Naive thymus-derived CD4-positive, alpha-beta T cell (primary cell): ENCODE results near the gene KRTAP4-2. TPM values are rescaled to one million over a fixed set of nuclear protein-coding genes. Genes with fewer than 3 reads are reported as not detected.
"Not testable (repeated sequence)": the region's sequence is repeated elsewhere in the genome, so short reads cannot be mapped to it uniquely, and the experiment has no call there.

ENCODE experiments used
- ATAC-seq: fragments of 150-1000 bp; cut with Tn5 transposase; 2 replicates; pipeline ENCODE4 v1.10.0; 2021; ENCODE audit warnings: mild to moderate bottlenecking, moderate library complexity
- CTCF ChIA-PET: fragments of 350-600 bp; sonication (Branson Sonifier 250); formaldehyde crosslinking; loops from one replicate; lab custom pipeline; 2021; ENCODE audit warnings: antibody characterized with exemption; lab: Charles Lee
- POLR2A ChIA-PET: fragments of 350-600 bp; sonication (Branson Sonifier 250); formaldehyde crosslinking; loops from one replicate; lab custom pipeline; 2021; ENCODE audit warnings: antibody characterized with exemption, inconsistent platforms; lab: Charles Lee
- DNase-seq, 9 donors: peaks; one replicate each; pipeline versions ENCODE4 v3.0.0 to v3.0.0-alpha.2; 2020 to 2022; ENCODE audit warnings: mixed read lengths in 1 of 9
- H3K27ac ChIP-seq: one replicate; pipeline ENCODE4 v1.7.0; 2013; ENCODE audit warnings: mild to moderate bottlenecking, low read depth, low read length, moderate library complexity
- H3K27me3 ChIP-seq, 2 donors: one replicate each; pipeline ENCODE4 v1.7.0; 2013; ENCODE audit warnings: low read length in 2 of 2, mild to moderate bottlenecking in 2 of 2, moderate library complexity in 2 of 2; ENCODE audit not compliant: control insufficient read depth in 2 of 2, insufficient read depth in 2 of 2
- H3K36me3 ChIP-seq, 3 experiments: 1 replicate in 2 of 3; 2 replicates in 1 of 3; pipeline ENCODE4 v1.7.0; 2013; ENCODE audit warnings: low read length in 3 of 3, mild to moderate bottlenecking in 3 of 3, moderate library complexity in 1 of 3; ENCODE audit not compliant: insufficient read depth in 3 of 3, control insufficient read depth in 2 of 3
- H3K4me1 ChIP-seq, 2 donors: one replicate each; pipeline ENCODE4 v1.7.0; 2013; ENCODE audit warnings: low read length in 2 of 2, mild to moderate bottlenecking in 2 of 2, moderate library complexity in 1 of 2; ENCODE audit not compliant: control insufficient read depth in 2 of 2, insufficient read depth in 2 of 2
- H3K4me3 ChIP-seq: 2 replicates; pipeline ENCODE4 v1.7.0; 2013; ENCODE audit warnings: mild to moderate bottlenecking, low read length
- H3K9me3 ChIP-seq, 3 experiments: 1 replicate in 2 of 3; 2 replicates in 1 of 3; pipeline ENCODE4 v1.7.0; 2013; ENCODE audit warnings: low read length in 3 of 3; ENCODE audit not compliant: control insufficient read depth in 2 of 3
- H3K27ac Mint-ChIP-seq, 9 donors: one replicate each; pipeline ENCODE4 v1.8.0; 2020 to 2022; ENCODE audit warnings: mixed read lengths in 9 of 9, mild to moderate bottlenecking in 8 of 9, moderate library complexity in 5 of 9, inconsistent platforms in 2 of 9
- H3K27me3 Mint-ChIP-seq, 5 donors: one replicate each; pipeline ENCODE4 v1.8.0; 2021 to 2022; ENCODE audit warnings: mixed read lengths in 5 of 5, mild to moderate bottlenecking in 1 of 5
- H3K36me3 Mint-ChIP-seq, 5 donors: one replicate each; pipeline ENCODE4 v1.8.0; 2020 to 2022; ENCODE audit warnings: mixed read lengths in 5 of 5, mild to moderate bottlenecking in 3 of 5, inconsistent platforms in 1 of 5
- H3K4me1 Mint-ChIP-seq, 7 donors: one replicate each; pipeline ENCODE4 v1.8.0; 2020 to 2022; ENCODE audit warnings: mixed read lengths in 7 of 7, mild to moderate bottlenecking in 3 of 7, inconsistent platforms in 1 of 7
- H3K4me3 Mint-ChIP-seq, 10 donors: one replicate each; pipeline ENCODE4 v1.8.0; 2020 to 2022; ENCODE audit warnings: mild to moderate bottlenecking in 10 of 10, mixed read lengths in 10 of 10, moderate library complexity in 6 of 10, inconsistent platforms in 2 of 10
- H3K9me3 Mint-ChIP-seq, 11 donors: one replicate each; pipeline ENCODE4 v1.8.0; 2020 to 2022; ENCODE audit warnings: mixed read lengths in 11 of 11, mild to moderate bottlenecking in 4 of 11, inconsistent platforms in 1 of 11, moderate library complexity in 1 of 11
- intact Hi-C, 2 donors: fragments of 100-400 bp; cut with micrococcal nuclease; formaldehyde crosslinking; loops; one replicate each; pipeline ENCODE4 v1.15.1; 2023
- polyA plus RNA-seq, 2 donors: library from polyadenylated mRNA; unstranded; fragments of 300-500 nt; fragmentation: Illumina TruSeq; gene quantifications; one replicate each; pipeline ENCODE4 v1.2.3, GENCODE V29; 2021
- total RNA-seq, 6 experiments: library from RNA in 5 of 6; stranded (reverse) in 5 of 6; gene quantifications; 1 replicate in 5 of 6; 2 replicates in 1 of 6; pipeline ENCODE4 v1.2.3 and lab custom pipeline; 2021 to 2026

The KRTAP4-2 gene
- total and polyA plus RNA-seq, 7 experiments from 2014 or later, result not detected

GRCh38 chr17:41168121-41168520, 9.9 kb downstream of the KRTAP4-2 start, which contains the start of gene KRTAP4-3:
Gene KRTAP4-3 (minus strand): TSS chr17:41168221. CDS start chr17:41168172, 49 bp downstream.
- intact Hi-C loops, result no loop called here
- peak within 1 kb of the TSS in 2 of 9 donors; percentile 43 to 77 for H3K27ac Mint-ChIP-seq
- no peak within 1 kb of the TSS for H3K4me3 Mint-ChIP-seq
- H3K27me3 Mint-ChIP-seq, result peaks cover 0 to 6% (median 0%) of the 10 kb centered on the region in 5 donors
- H3K27ac ChIP-seq, result no peak within 1 kb of the TSS
- H3K4me3 ChIP-seq, result no peak within 1 kb of the TSS
- no peaks in the 10 kb centered on the region for H3K36me3 Mint-ChIP-seq
- DNase-seq (no peak), ATAC-seq (no peak)
- no peaks in the 10 kb centered on the region for H3K9me3 Mint-ChIP-seq
- CTCF ChIA-PET, result no interaction called here
- H3K27me3 ChIP-seq, result no peaks in the 10 kb centered on the region
- POLR2A ChIA-PET, result no interaction called here
- H3K4me1 Mint-ChIP-seq, result peaks cover 0 to 4% (median 0%) of the 10 kb centered on the region in 7 donors
- no peaks in the 10 kb centered on the region for H3K9me3 ChIP-seq
- no peaks in the 10 kb centered on the region for H3K36me3 ChIP-seq
- no peaks in the 10 kb centered on the region for H3K4me1 ChIP-seq

- Histone ChIP-seq H3K9me3 (no peaks in the 10 kb centered on the region), H3K4me3 (no peak overlapping the region), H3K27ac (no peak overlapping the region), H3K4me1 (no peaks in the 10 kb centered on the region), H3K27me3 (no peaks in the 10 kb centered on the region), H3K36me3 (no peaks in the 10 kb centered on the region)
- no peak for ATAC-seq
- no peak for DNase-seq
- POLR2A ChIA-PET, result no interaction called here
- peaks cover 0 to 4% (median 0%) of the 10 kb centered on the region in 7 donors for H3K4me1 Mint-ChIP-seq
- CTCF ChIA-PET, result interaction anchor here (0.7 kb wide), 1 partner anchor 205 kb away, joined by 5 read pairs; no protein-coding TSS in a partner anchor
- H3K4me3 Mint-ChIP-seq, result no peak overlapping the region
- H3K27ac Mint-ChIP-seq, result peak overlapping the region in 2 of 9 donors; percentile 43 to 77
- intact Hi-C loops, result no loop called here
- no peaks in the 10 kb centered on the region for H3K9me3 Mint-ChIP-seq
- peaks cover 0 to 5% (median 0%) of the 10 kb centered on the region in 5 donors for H3K27me3 Mint-ChIP-seq
- no peaks in the 10 kb centered on the region for H3K36me3 Mint-ChIP-seq
These were observed 10.5 kb downstream of the KRTAP4-2 start for GRCh38 chr17:41167561-41167960.

GRCh38 chr17:41163828-41164227, 14.2 kb downstream of the KRTAP4-2 start:
- no peak for ATAC-seq
- no peak overlapping the region for H3K27ac ChIP-seq
- no peak for DNase-seq
- H3K9me3 ChIP-seq, result no peaks in the 10 kb centered on the region
- H3K9me3 Mint-ChIP-seq, result no peaks in the 10 kb centered on the region
- H3K4me1 ChIP-seq, result no peaks in the 10 kb centered on the region
- H3K36me3 Mint-ChIP-seq, result no peaks in the 10 kb centered on the region
- ChIA-PET CTCF (interaction anchor here (0.6 kb wide), 1 partner anchor 9 kb away, joined by 3 read pairs; no protein-coding TSS in a partner anchor), POLR2A (no interaction called here)
- H3K4me1 Mint-ChIP-seq, result peaks cover 0 to 8% (median 0%) of the 10 kb centered on the region in 7 donors
- no peak overlapping the region for H3K4me3 Mint-ChIP-seq
- H3K36me3 ChIP-seq, result no peaks in the 10 kb centered on the region
- no peak overlapping the region for H3K4me3 ChIP-seq
- H3K27ac Mint-ChIP-seq, result no peak overlapping the region
- intact Hi-C loops, result loop anchor here in 1 of 2 donors (5.0 kb wide), 1 partner anchor 117 kb away; the partner anchor contains the start of gene KRTAP2-1
- peaks cover 0 to 10% (median 0%) of the 10 kb centered on the region in 5 donors for H3K27me3 Mint-ChIP-seq
- H3K27me3 ChIP-seq, result peaks cover 0 to 4% of the 10 kb centered on the region in 2 donors

- Mint-ChIP-seq H3K4me1 (peaks cover 0 to 8% (median 0%) of the 10 kb centered on the region in 7 donors), H3K27ac (peak within 1 kb of the TSS in 2 of 9 donors; percentile 43 to 74), H3K4me3 (no peak within 1 kb of the TSS), H3K27me3 (peaks cover 0 to 25% (median 11%) of the 10 kb centered on the region in 5 donors), H3K9me3 (no peaks in the 10 kb centered on the region), H3K36me3 (peaks cover 0 to 4% (median 0%) of the 10 kb centered on the region in 5 donors)
- no peaks in the 10 kb centered on the region for H3K9me3 ChIP-seq
- intact Hi-C loops, result loop anchor here in 1 of 2 donors (5.0 kb wide), 1 partner anchor 113 kb away; the partner anchor contains the start of gene KRTAP2-1
- no peak within 1 kb of the TSS for H3K4me3 ChIP-seq
- no peak within 1 kb of the TSS for H3K27ac ChIP-seq
- H3K36me3 ChIP-seq, result no peaks in the 10 kb centered on the region
- CTCF ChIA-PET, result no interaction called here
- no peak for ATAC-seq
- no peaks in the 10 kb centered on the region for H3K4me1 ChIP-seq
- H3K27me3 ChIP-seq, result peaks cover 0 to 6% of the 10 kb centered on the region in 2 donors
- no peak for DNase-seq
- POLR2A ChIA-PET, result no interaction called here
These were observed 17.4 kb downstream of the KRTAP4-2 start, which contains the start of gene KRTAP4-4 for GRCh38 chr17:41160648-41161047. Gene KRTAP4-4 (minus strand): TSS chr17:41160748. CDS start chr17:41160691, 57 bp downstream.

GRCh38 chr17:41160190-41160589, 17.8 kb downstream of the KRTAP4-2 start:
- H3K4me1 Mint-ChIP-seq, H3K9me3 ChIP-seq, H3K9me3 Mint-ChIP-seq, ATAC-seq, H3K4me1 ChIP-seq, H3K27ac Mint-ChIP-seq, DNase-seq, CTCF ChIA-PET, H3K27me3 ChIP-seq, H3K36me3 ChIP-seq, H3K4me3 Mint-ChIP-seq, H3K4me3 ChIP-seq, POLR2A ChIA-PET, H3K27ac ChIP-seq, H3K36me3 Mint-ChIP-seq: not testable (repeated sequence)
- peaks cover 0 to 25% (median 11%) of the 10 kb centered on the region in 5 donors for H3K27me3 Mint-ChIP-seq
- intact Hi-C loops, result loop anchor here in 1 of 2 donors (5.0 kb wide), 1 partner anchor 113 kb away; the partner anchor contains the start of gene KRTAP2-1

GRCh38 chr17:41153856-41154255, 24.2 kb downstream of the KRTAP4-2 start:
- H3K9me3 Mint-ChIP-seq, result peaks cover 0 to 1% (median 0%) of the 10 kb centered on the region in 11 donors
- Histone ChIP-seq H3K27ac (no peak overlapping the region), H3K27me3 (peaks cover 0 to 2% of the 10 kb centered on the region in 2 donors), H3K4me1 (no peaks in the 10 kb centered on the region), H3K4me3 (no peak overlapping the region), H3K36me3 (no peaks in the 10 kb centered on the region), H3K9me3 (no peaks in the 10 kb centered on the region)
- no peak for DNase-seq
- CTCF ChIA-PET, result no interaction called here
- H3K4me3 Mint-ChIP-seq, result no peak overlapping the region
- no peak for ATAC-seq
- peaks cover 0 to 25% (median 11%) of the 10 kb centered on the region in 5 donors for H3K27me3 Mint-ChIP-seq
- POLR2A ChIA-PET, result no interaction called here
- peaks cover 0 to 12% (median 0%) of the 10 kb centered on the region in 7 donors for H3K4me1 Mint-ChIP-seq
- H3K36me3 Mint-ChIP-seq, result peaks cover 0 to 4% (median 0%) of the 10 kb centered on the region in 5 donors
- intact Hi-C loops, result no loop called here
- H3K27ac Mint-ChIP-seq, result peak overlapping the region in 1 of 9 donors; percentile 20
